ENCODE data around the gene LSM12.

DNA sequence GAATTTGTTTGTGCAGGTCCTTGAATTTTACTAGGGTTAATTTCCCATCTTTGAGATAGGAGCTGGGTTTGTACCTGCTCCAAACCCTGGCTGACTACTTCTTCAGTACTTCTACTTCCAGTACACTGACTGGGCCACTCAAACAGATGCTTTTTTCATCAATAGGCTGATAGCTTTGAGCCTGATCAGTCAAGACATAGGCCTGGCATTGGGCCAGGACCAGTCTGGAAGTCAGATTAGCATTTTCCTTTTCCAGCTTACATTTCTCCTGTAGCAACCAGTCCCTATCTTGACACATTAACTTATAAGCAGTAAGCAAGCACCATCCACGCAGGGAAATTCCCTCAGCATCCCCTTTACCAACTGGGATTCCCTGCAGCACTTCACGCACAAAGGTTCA is 44.2 kb downstream of the LSM12 start:
- TF ChIP-seq CTCF (IDR thresholded peaks at IDR 0.05) (no peak), POLR2A (IDR thresholded peaks at IDR 0.05) (no peak)
